ENCODE data around the gene MTG1.
"Not testable (repeated sequence)": the region's sequence is repeated elsewhere in the genome, so short reads cannot be mapped to it uniquely, and the experiment has no call there.

MTG1 gene

GRCh38 chr10:133359554-133359971 is 34.4 kb upstream of the MTG1 start:
- no peak for DNase-seq

- DNase-seq: no peak
These were observed 33.9 kb upstream of the MTG1 start for GRCh38 chr10:133359972-133360610.

GRCh38 chr10:133361227-133361626 is 32.7 kb upstream of the MTG1 start:
- DNase-seq: no peak

GRCh38 chr10:133361773-133362441 is 32.0 kb upstream of the MTG1 start:
- no peak for DNase-seq

GRCh38 chr10:133362846-133363245 is 31.1 kb upstream of the MTG1 start:
- DNase-seq: no peak

- DNase-seq: no peak
These were observed 29.1 kb upstream of the MTG1 start for GRCh38 chr10:133364645-133365431.

GRCh38 chr10:133365461-133366129 is 28.4 kb upstream of the MTG1 start:
- DNase-seq: no peak

GRCh38 chr10:133366130-133366478 is 27.9 kb upstream of the MTG1 start:
- no peak for DNase-seq

- no peak for DNase-seq
These were observed 27.2 kb upstream of the MTG1 start for GRCh38 chr10:133366751-133367150.

GRCh38 chr10:133367461-133367860 is 26.5 kb upstream of the MTG1 start:
- not testable (repeated sequence) for DNase-seq

- no peak for DNase-seq
These were observed 25.8 kb upstream of the MTG1 start for GRCh38 chr10:133368153-133368552.

GRCh38 chr10:133370030-133370786 is 23.7 kb upstream of the MTG1 start:
- no peak for DNase-seq

GRCh38 chr10:133372507-133372906 is 21.4 kb upstream of the MTG1 start:
- DNase-seq: no peak

- peak; percentile 89 for DNase-seq
These were observed 20.5 kb upstream of the MTG1 start, which contains the start of gene ECHS1 for GRCh38 chr10:133373174-133374090. Gene ECHS1, minus strand, starts transcription at chr10:133373354. Its CDS starts 21 bp downstream, at chr10:133373333.

GRCh38 chr10:133375357-133376115 is 18.4 kb upstream of the MTG1 start:
- DNase-seq: no peak

- not testable (repeated sequence) for DNase-seq
These were observed 17.8 kb upstream of the MTG1 start for GRCh38 chr10:133376183-133376582.

GRCh38 chr10:133377025-133377817 is 16.7 kb upstream of the MTG1 start:
- no peak for DNase-seq

GRCh38 chr10:133377818-133378250 is 16.1 kb upstream of the MTG1 start:
- DNase-seq: no peak

- peak; percentile 50 to 52 for DNase-seq
These were observed 15.5 kb upstream of the MTG1 start for GRCh38 chr10:133378251-133379096.

Data from activated CD4-positive, alpha-beta T cell treated with anti-CD3 and anti-CD28 coated beads, Interleukin-2, amount 50 U/mL, for 4 hours (primary cell).